Neural crest cell (in vitro differentiated cells): Measurements from ENCODE around the gene ANKRD55. TPM values are rescaled to one million over a fixed set of nuclear protein-coding genes. Genes with fewer than 3 reads are reported as not detected.
"Not testable (repeated sequence)": the region's sequence is repeated elsewhere in the genome, so short reads cannot be mapped to it uniquely, and the experiment has no call there.

Experiments
- DNase-seq: peaks from one replicate; pipeline ENCODE4 v3.0.0; 2021; ENCODE audit warnings: low read depth, mixed read lengths, low spot score
- H3K27ac Mint-ChIP-seq: one replicate; pipeline ENCODE4 v1.8.0; 2021; ENCODE audit warnings: mild to moderate bottlenecking, mixed read lengths; ENCODE audit not compliant: unreplicated experiment
- H3K27me3 Mint-ChIP-seq: 2 replicates; pipeline ENCODE4 v1.8.0; 2021; ENCODE audit warnings: low read depth, mild to moderate bottlenecking, mixed read lengths
- H3K36me3 Mint-ChIP-seq: 2 replicates; pipeline ENCODE4 v1.8.0; 2021; ENCODE audit warnings: low read depth, mild to moderate bottlenecking, mixed read lengths
- H3K4me1 Mint-ChIP-seq: 2 replicates; pipeline ENCODE4 v1.8.0; 2021; ENCODE audit warnings: mixed read lengths
- H3K4me3 Mint-ChIP-seq: one replicate; pipeline ENCODE4 v1.8.0; 2021; ENCODE audit warnings: mild to moderate bottlenecking, mixed read lengths
- H3K9me3 Mint-ChIP-seq: 2 replicates; pipeline ENCODE4 v1.8.0; 2021; ENCODE audit warnings: mixed read lengths
- total RNA-seq: library from RNA; stranded (reverse); gene quantifications from 2 replicates; pipeline ENCODE4 v1.2.1, GENCODE V29; 2021
- TF ChIP-seq, protein P1 (sequence below): fragments of 200-600 bp; sonication (generic); conservative IDR thresholded peaks from 2 replicates; pipeline ENCODE4 v1.5.0; 2021; ENCODE audit warnings: antibody characterized with exemption, mild to moderate bottlenecking

ANKRD55 gene
- total RNA-seq, 1 donor from 2014 or later: 0.16 TPM

DNA sequence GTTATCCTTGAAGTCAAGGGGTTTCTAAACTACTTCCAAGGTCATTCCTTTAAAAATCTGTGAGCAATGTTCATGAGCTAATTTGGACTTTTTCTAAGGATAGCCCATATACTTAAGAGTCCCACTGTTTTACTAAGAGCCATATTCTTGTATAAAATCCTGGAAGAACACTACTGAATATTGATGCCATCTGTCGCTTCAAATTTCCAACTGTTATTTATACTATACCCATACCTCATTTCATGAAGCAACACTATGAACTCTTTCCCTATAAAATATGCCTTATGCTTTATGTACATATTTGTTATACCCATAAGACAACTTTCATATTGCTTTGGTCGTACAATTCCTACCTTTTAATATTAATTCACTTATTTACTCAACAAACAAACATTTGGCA, 12.4 kb upstream of the ANKRD55 start:
- Mint-ChIP-seq H3K36me3 (peaks cover 2% of the 10 kb centered on the region), H3K9me3 (peaks cover 5% of the 10 kb centered on the region), H3K27me3 (no peaks in the 10 kb centered on the region), H3K4me3 (no peak overlapping the region), H3K4me1 (peaks cover 4% of the 10 kb centered on the region), H3K27ac (no peak overlapping the region)
- TF ChIP-seq, protein P1, sequence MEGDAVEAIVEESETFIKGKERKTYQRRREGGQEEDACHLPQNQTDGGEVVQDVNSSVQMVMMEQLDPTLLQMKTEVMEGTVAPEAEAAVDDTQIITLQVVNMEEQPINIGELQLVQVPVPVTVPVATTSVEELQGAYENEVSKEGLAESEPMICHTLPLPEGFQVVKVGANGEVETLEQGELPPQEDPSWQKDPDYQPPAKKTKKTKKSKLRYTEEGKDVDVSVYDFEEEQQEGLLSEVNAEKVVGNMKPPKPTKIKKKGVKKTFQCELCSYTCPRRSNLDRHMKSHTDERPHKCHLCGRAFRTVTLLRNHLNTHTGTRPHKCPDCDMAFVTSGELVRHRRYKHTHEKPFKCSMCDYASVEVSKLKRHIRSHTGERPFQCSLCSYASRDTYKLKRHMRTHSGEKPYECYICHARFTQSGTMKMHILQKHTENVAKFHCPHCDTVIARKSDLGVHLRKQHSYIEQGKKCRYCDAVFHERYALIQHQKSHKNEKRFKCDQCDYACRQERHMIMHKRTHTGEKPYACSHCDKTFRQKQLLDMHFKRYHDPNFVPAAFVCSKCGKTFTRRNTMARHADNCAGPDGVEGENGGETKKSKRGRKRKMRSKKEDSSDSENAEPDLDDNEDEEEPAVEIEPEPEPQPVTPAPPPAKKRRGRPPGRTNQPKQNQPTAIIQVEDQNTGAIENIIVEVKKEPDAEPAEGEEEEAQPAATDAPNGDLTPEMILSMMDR: no peak
- DNase-seq: no peak

DNA sequence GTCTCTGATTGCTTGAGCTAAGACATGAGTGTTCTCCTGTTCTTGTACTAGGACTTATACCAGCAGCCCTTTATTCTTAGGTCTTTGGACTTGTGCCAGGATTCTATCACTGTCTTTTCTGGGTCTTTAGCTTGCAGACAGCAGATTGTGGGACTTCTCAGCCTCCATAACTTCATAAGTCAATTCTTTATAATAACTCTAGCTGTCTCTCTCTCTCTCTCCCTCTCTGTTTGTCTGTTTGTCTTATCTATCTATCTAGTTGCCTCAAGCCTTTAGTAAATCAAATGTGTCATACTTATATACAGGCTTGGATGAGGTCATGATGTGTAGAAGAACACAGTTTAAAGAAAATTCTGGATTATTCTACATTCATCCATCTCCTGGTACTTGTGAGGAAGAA, 11.5 kb upstream of the ANKRD55 start:
- no peaks in the 10 kb centered on the region for H3K36me3 Mint-ChIP-seq
- peaks cover 5% of the 10 kb centered on the region for H3K9me3 Mint-ChIP-seq
- TF ChIP-seq, protein P1: no peak
- no peak overlapping the region for H3K4me3 Mint-ChIP-seq
- no peak overlapping the region for H3K27ac Mint-ChIP-seq
- no peaks in the 10 kb centered on the region for H3K27me3 Mint-ChIP-seq
- H3K4me1 Mint-ChIP-seq: no peaks in the 10 kb centered on the region
- no peak for DNase-seq

DNA sequence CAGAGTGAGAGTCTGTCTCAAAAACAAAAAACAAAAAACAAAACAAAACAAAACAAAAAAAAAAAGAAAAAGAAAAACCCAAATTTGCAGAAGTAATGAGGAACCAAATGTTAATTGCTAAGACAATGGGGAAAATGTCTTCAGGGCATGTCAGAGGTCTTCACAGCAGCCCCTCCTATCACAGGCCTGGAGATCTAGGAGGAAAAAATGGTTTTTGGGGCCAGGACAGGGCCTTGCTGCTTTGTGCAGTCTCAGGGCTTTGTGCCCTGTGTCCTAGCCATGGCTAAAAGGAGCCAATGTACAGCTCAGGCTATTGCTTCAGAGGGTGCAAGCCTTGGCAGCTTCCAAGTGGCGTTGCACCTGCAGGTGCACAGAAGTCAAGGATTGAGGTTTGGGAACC, 9.1 kb upstream of the ANKRD55 start:
- H3K27me3 Mint-ChIP-seq, H3K9me3 Mint-ChIP-seq, H3K27ac Mint-ChIP-seq, H3K36me3 Mint-ChIP-seq, H3K4me1 Mint-ChIP-seq, DNase-seq, H3K4me3 Mint-ChIP-seq: not testable (repeated sequence)

DNA sequence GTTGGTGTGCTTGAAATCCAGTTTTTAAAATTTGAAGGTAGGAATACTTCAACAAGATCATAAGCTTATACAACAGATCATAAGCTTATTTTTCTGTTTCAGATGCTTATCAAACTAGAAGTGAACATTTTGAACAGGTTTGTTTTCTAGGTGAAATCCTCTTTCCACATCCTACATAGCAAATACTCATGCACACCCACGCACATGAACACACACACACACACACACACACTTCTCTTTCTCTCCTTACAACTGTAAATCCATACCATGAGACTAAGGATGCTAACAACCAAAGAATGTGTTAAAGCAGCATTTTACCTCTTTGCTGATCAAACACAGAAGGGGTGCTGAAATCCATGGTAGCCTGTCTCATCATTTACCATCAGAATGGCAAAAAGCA, 592 bp downstream of the ANKRD55 start:
- Mint-ChIP-seq H3K4me3 (no peak overlapping the region), H3K9me3 (no peaks in the 10 kb centered on the region), H3K27ac (no peak overlapping the region), H3K36me3 (no peaks in the 10 kb centered on the region), H3K4me1 (peaks cover 26% of the 10 kb centered on the region), H3K27me3 (no peaks in the 10 kb centered on the region)
- TF ChIP-seq, protein P1: no peak
- no peak for DNase-seq

DNA sequence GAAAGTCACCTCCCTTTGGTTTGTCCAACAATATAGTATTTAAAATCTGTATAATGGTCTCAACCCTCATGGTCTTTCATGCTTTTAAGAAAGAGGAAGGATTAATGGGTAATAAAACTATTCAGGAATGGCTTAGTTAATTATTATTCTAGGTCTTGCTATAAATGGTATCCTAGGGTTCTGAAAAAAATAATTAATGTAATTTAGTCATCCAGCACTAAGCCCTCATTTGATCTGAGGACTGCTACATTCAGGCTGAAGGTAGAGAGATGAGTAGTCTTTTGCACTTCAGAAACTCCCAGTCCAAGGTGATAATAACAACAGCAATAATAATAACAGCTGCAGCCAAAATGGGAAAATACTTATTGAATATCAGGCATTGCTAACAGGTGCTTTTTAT, 2.6 kb downstream of the ANKRD55 start:
- no peak for DNase-seq
- H3K27ac Mint-ChIP-seq: no peak overlapping the region
- H3K4me1 Mint-ChIP-seq: peaks cover 26% of the 10 kb centered on the region
- no peaks in the 10 kb centered on the region for H3K9me3 Mint-ChIP-seq
- TF ChIP-seq, protein P1: no peak
- no peaks in the 10 kb centered on the region for H3K27me3 Mint-ChIP-seq
- no peaks in the 10 kb centered on the region for H3K36me3 Mint-ChIP-seq
- no peak overlapping the region for H3K4me3 Mint-ChIP-seq

DNA sequence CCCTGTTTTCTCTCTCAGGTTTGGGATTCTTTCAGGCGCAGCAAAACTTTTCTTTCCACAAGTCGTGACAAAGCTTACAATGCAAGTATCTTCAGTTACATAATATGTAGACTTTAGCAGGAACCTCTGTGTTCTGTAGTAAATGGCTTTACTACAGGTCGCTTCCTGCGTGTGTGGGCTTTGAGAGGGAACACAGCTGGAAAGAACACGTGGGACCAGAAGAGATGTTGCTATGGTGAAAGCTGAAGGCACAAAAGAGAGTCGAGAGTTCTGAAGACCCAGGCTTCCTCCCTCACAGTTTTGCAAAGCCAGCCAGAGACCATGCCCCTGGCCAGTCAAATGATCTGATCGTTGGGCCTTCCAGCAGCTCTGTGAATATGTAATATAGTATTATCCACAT, 4.0 kb downstream of the ANKRD55 start:
- H3K27ac Mint-ChIP-seq: no peak overlapping the region
- no peak overlapping the region for H3K4me3 Mint-ChIP-seq
- TF ChIP-seq, protein P1: no peak
- peaks cover 3% of the 10 kb centered on the region for H3K36me3 Mint-ChIP-seq
- no peaks in the 10 kb centered on the region for H3K9me3 Mint-ChIP-seq
- no peak for DNase-seq
- peaks cover 23% of the 10 kb centered on the region for H3K4me1 Mint-ChIP-seq
- no peaks in the 10 kb centered on the region for H3K27me3 Mint-ChIP-seq
